CD8-positive, alpha-beta memory T cell (primary cell): ENCODE data around the gene ZNF652. TPM values are rescaled to one million over a fixed set of nuclear protein-coding genes. Genes with fewer than 3 reads are reported as not detected.

Experiments
- CTCF ChIA-PET: fragments of 350-600 bp; sonication (Branson Sonifier 250); formaldehyde crosslinking; loops from one replicate; lab custom pipeline; 2021; ENCODE audit warnings: antibody characterized with exemption; lab: Charles Lee
- POLR2A ChIA-PET: fragments of 350-600 bp; sonication (Branson Sonifier 250); formaldehyde crosslinking; loops from one replicate; lab custom pipeline; 2021; ENCODE audit warnings: antibody characterized with exemption; lab: Charles Lee
- DNase-seq, 5 donors: peaks; one replicate each; pipeline versions ENCODE4 v3.0.0 to v3.0.0-alpha.2; 2020 to 2022; ENCODE audit warnings: mixed read lengths in 1 of 5
- H3K27ac ChIP-seq: one replicate; pipeline ENCODE4 v1.7.0; 2013; ENCODE audit warnings: low read depth, mild to moderate bottlenecking, low read length, moderate library complexity
- H3K27me3 ChIP-seq: 2 replicates; pipeline ENCODE4 v1.7.0; 2013; ENCODE audit warnings: low read length, mild to moderate bottlenecking; ENCODE audit not compliant: insufficient read depth, poor library complexity, severe bottlenecking
- H3K36me3 ChIP-seq: 2 replicates; pipeline ENCODE4 v1.7.0; 2013; ENCODE audit warnings: mild to moderate bottlenecking, low read length, moderate library complexity; ENCODE audit not compliant: insufficient read depth
- H3K4me1 ChIP-seq: 2 replicates; pipeline ENCODE4 v1.7.0; 2013; ENCODE audit warnings: mild to moderate bottlenecking, low read length, moderate library complexity; ENCODE audit not compliant: insufficient read depth
- H3K4me3 ChIP-seq: 2 replicates; pipeline ENCODE4 v1.7.0; 2013; ENCODE audit warnings: mild to moderate bottlenecking, low read length
- H3K9me3 ChIP-seq: 2 replicates; pipeline ENCODE4 v1.7.0; 2013; ENCODE audit warnings: mild to moderate bottlenecking, low read length
- H3K27ac Mint-ChIP-seq, 8 donors: one replicate each; pipeline ENCODE4 v1.8.0; 2020 to 2021; ENCODE audit warnings: mixed read lengths in 8 of 8, mild to moderate bottlenecking in 6 of 8, inconsistent platforms in 3 of 8, moderate library complexity in 3 of 8
- H3K27me3 Mint-ChIP-seq, 2 donors: one replicate each; pipeline ENCODE4 v1.8.0; 2020 to 2021; ENCODE audit warnings: mixed read lengths in 2 of 2, mild to moderate bottlenecking in 1 of 2, moderate library complexity in 1 of 2
- H3K36me3 Mint-ChIP-seq, 3 donors: one replicate each; pipeline ENCODE4 v1.8.0; 2020 to 2021; ENCODE audit warnings: mixed read lengths in 3 of 3, inconsistent platforms in 1 of 3, mild to moderate bottlenecking in 1 of 3
- H3K4me1 Mint-ChIP-seq, 3 donors: one replicate each; pipeline ENCODE4 v1.8.0; 2020 to 2021; ENCODE audit warnings: mixed read lengths in 3 of 3, inconsistent platforms in 1 of 3, mild to moderate bottlenecking in 1 of 3
- H3K4me3 Mint-ChIP-seq, 7 donors: one replicate each; pipeline ENCODE4 v1.8.0; 2020 to 2021; ENCODE audit warnings: mixed read lengths in 7 of 7, mild to moderate bottlenecking in 6 of 7, moderate library complexity in 4 of 7, inconsistent platforms in 2 of 7
- H3K9me3 Mint-ChIP-seq, 5 donors: one replicate each; pipeline ENCODE4 v1.8.0; 2020 to 2022; ENCODE audit warnings: mixed read lengths in 5 of 5, mild to moderate bottlenecking in 3 of 5, moderate library complexity in 2 of 5, inconsistent platforms in 1 of 5
- polyA plus RNA-seq: library from polyadenylated mRNA; unstranded; fragments of 300-500 nt; fragmentation: Illumina TruSeq; gene quantifications from one replicate; pipeline ENCODE4 v1.2.3, GENCODE V29; 2021
- total RNA-seq, 2 experiments: library from RNA; stranded (reverse); gene quantifications; one replicate each; pipeline ENCODE4 v1.2.3, GENCODE V29; 2021

ZNF652 gene
- total and polyA plus RNA-seq, 3 experiments from 2014 or later, result 11.5 to 27.7 (median 11.9) TPM

- no peak for DNase-seq
- peak overlapping the region; percentile 60 for H3K4me3 ChIP-seq
- no peaks in the 10 kb centered on the region for H3K9me3 ChIP-seq
- H3K4me1 ChIP-seq, result peaks cover 49% of the 10 kb centered on the region
- Mint-ChIP-seq H3K27me3 (peaks cover 0 to 2% of the 10 kb centered on the region in 2 donors), H3K27ac (peak overlapping the region in 7 of 8 donors; percentile 71 to 94 (median 91)), H3K4me1 (peaks cover 58 to 67% (median 64%) of the 10 kb centered on the region in 3 donors), H3K4me3 (peak overlapping the region; percentile 64 to 95 (median 87)), H3K36me3 (peaks cover 0 to 20% (median 1%) of the 10 kb centered on the region in 3 donors), H3K9me3 (no peaks in the 10 kb centered on the region)
- POLR2A ChIA-PET, result interaction anchor here (0.6 to 1.2 kb wide), 6 partner anchors 20 to 155 kb away, joined by 4 to 10 read pairs (median 5); no protein-coding TSS in a partner anchor
- H3K27me3 ChIP-seq, result no peaks in the 10 kb centered on the region
- no peaks in the 10 kb centered on the region for H3K36me3 ChIP-seq
- CTCF ChIA-PET, result interaction anchor here (0.6 to 2.8 kb wide), 2 partner anchors 22 to 47 kb away, joined by 3 to 15 read pairs; no protein-coding TSS in a partner anchor
- H3K27ac ChIP-seq, result peak overlapping the region; percentile 56
Measured at GRCh38 chr17:49362723-49363117, 670 bp upstream of the ZNF652 start.

- H3K36me3 Mint-ChIP-seq, result peaks cover 0 to 18% (median 1%) of the 10 kb centered on the region in 3 donors
- DNase-seq, result peak; percentile 79 to 95 (median 90)
- H3K27me3 Mint-ChIP-seq, result peaks cover 0 to 2% of the 10 kb centered on the region in 2 donors
- peaks cover 61 to 73% (median 72%) of the 10 kb centered on the region in 3 donors for H3K4me1 Mint-ChIP-seq
- H3K9me3 Mint-ChIP-seq, result no peaks in the 10 kb centered on the region
- H3K9me3 ChIP-seq, result no peaks in the 10 kb centered on the region
- H3K27me3 ChIP-seq, result no peaks in the 10 kb centered on the region
- H3K27ac ChIP-seq, result peak overlapping the region; percentile 29
- POLR2A ChIA-PET, result interaction anchor here (0.8 to 2.2 kb wide), 9 partner anchors 9 to 427 kb away, joined by 3 to 18 read pairs (median 4); no protein-coding TSS in a partner anchor
- no peaks in the 10 kb centered on the region for H3K36me3 ChIP-seq
- peaks cover 62% of the 10 kb centered on the region for H3K4me1 ChIP-seq
- H3K4me3 ChIP-seq, result peak overlapping the region; percentile 70
- H3K4me3 Mint-ChIP-seq, result peak overlapping the region; percentile 92 to 99 (median 95)
- CTCF ChIA-PET, result interaction anchor here (0.6 to 2.8 kb wide), 9 partner anchors 7 to 169 kb away, joined by 3 to 15 read pairs (median 5); no protein-coding TSS in a partner anchor
- H3K27ac Mint-ChIP-seq, result peak overlapping the region; percentile 94 to 100 (median 98)
Measured at GRCh38 chr17:49361129-49361901, 735 bp downstream of the ZNF652 start.

GRCh38 chr17:49360796-49361128 is 1.3 kb downstream of the ZNF652 start:
- POLR2A ChIA-PET, result interaction anchor here (0.6 to 2.2 kb wide), 7 partner anchors 9 to 42 kb away, joined by 3 to 18 read pairs (median 4); no protein-coding TSS in a partner anchor
- peak overlapping the region; percentile 70 for H3K4me3 ChIP-seq
- peak overlapping the region; percentile 29 for H3K27ac ChIP-seq
- H3K4me1 Mint-ChIP-seq, result peaks cover 59 to 74% (median 71%) of the 10 kb centered on the region in 3 donors
- peaks cover 0 to 2% of the 10 kb centered on the region in 2 donors for H3K27me3 Mint-ChIP-seq
- H3K4me1 ChIP-seq, result peaks cover 63% of the 10 kb centered on the region
- H3K9me3 ChIP-seq, result no peaks in the 10 kb centered on the region
- H3K27me3 ChIP-seq, result no peaks in the 10 kb centered on the region
- CTCF ChIA-PET, result interaction anchor here (1.1 to 2.8 kb wide), 9 partner anchors 8 to 169 kb away, joined by 3 to 15 read pairs (median 5); no protein-coding TSS in a partner anchor
- DNase-seq, result no peak
- H3K4me3 Mint-ChIP-seq, result peak overlapping the region; percentile 92 to 99 (median 95)
- H3K36me3 Mint-ChIP-seq, result peaks cover 0 to 17% (median 1%) of the 10 kb centered on the region in 3 donors
- H3K27ac Mint-ChIP-seq, result peak overlapping the region; percentile 94 to 100 (median 98)
- no peaks in the 10 kb centered on the region for H3K9me3 Mint-ChIP-seq
- no peaks in the 10 kb centered on the region for H3K36me3 ChIP-seq

- Histone ChIP-seq H3K36me3 (no peaks in the 10 kb centered on the region), H3K27ac (peak overlapping the region; percentile 29), H3K4me1 (peaks cover 57% of the 10 kb centered on the region), H3K9me3 (no peaks in the 10 kb centered on the region), H3K27me3 (no peaks in the 10 kb centered on the region), H3K4me3 (peak overlapping the region; percentile 70)
- Mint-ChIP-seq H3K9me3 (no peaks in the 10 kb centered on the region), H3K27ac (peak overlapping the region; percentile 94 to 100 (median 98)), H3K36me3 (peaks cover 0 to 12% (median 1%) of the 10 kb centered on the region in 3 donors), H3K4me3 (peak overlapping the region; percentile 92 to 99 (median 95)), H3K4me1 (peaks cover 55 to 69% (median 68%) of the 10 kb centered on the region in 3 donors), H3K27me3 (peaks cover 0 to 2% of the 10 kb centered on the region in 2 donors)
- CTCF ChIA-PET, result interaction anchor here (0.8 to 3.9 kb wide), 9 partner anchors 9 to 196 kb away, joined by 3 to 24 read pairs (median 4); no protein-coding TSS in a partner anchor
- peak in 2 of 5 donors; percentile 23 to 33 for DNase-seq
- POLR2A ChIA-PET, result interaction anchor here (0.6 to 2.2 kb wide), 5 partner anchors 8 to 26 kb away, joined by 3 to 18 read pairs (median 4); no protein-coding TSS in a partner anchor
Measured at GRCh38 chr17:49359990-49360795, 1.9 kb downstream of the ZNF652 start.

GRCh38 chr17:49358641-49359247 is 3.3 kb downstream of the ZNF652 start:
- peak overlapping the region; percentile 39 to 98 (median 96) for H3K27ac Mint-ChIP-seq
- ChIA-PET CTCF (interaction anchor here (0.9 to 3.9 kb wide), 10 partner anchors 9 to 56 kb away, joined by 3 to 24 read pairs (median 3); partner anchors contain the start of gene PHB1), POLR2A (interaction anchor here (0.5 to 2.3 kb wide), 7 partner anchors 10 to 473 kb away, joined by 3 to 12 read pairs (median 4); no protein-coding TSS in a partner anchor)
- H3K4me1 Mint-ChIP-seq, result peaks cover 51 to 64% (median 62%) of the 10 kb centered on the region in 3 donors
- DNase-seq, result peak in 2 of 5 donors; percentile 23 to 48
- H3K27me3 Mint-ChIP-seq, result peaks cover 0 to 2% of the 10 kb centered on the region in 2 donors
- Histone ChIP-seq H3K4me3 (peak overlapping the region; percentile 42), H3K36me3 (no peaks in the 10 kb centered on the region), H3K4me1 (peaks cover 55% of the 10 kb centered on the region), H3K27ac (no peak overlapping the region), H3K27me3 (no peaks in the 10 kb centered on the region), H3K9me3 (no peaks in the 10 kb centered on the region)
- H3K4me3 Mint-ChIP-seq, result peak overlapping the region; percentile 82 to 99 (median 95)
- peaks cover 0 to 11% (median 1%) of the 10 kb centered on the region in 3 donors for H3K36me3 Mint-ChIP-seq
- no peaks in the 10 kb centered on the region for H3K9me3 Mint-ChIP-seq

GRCh38 chr17:49357516-49357915 is 4.5 kb downstream of the ZNF652 start:
- Mint-ChIP-seq H3K4me3 (peak overlapping the region; percentile 15 to 99 (median 95)), H3K4me1 (peaks cover 59 to 71% (median 69%) of the 10 kb centered on the region in 3 donors), H3K9me3 (no peaks in the 10 kb centered on the region), H3K36me3 (peaks cover 0 to 11% (median 1%) of the 10 kb centered on the region in 3 donors), H3K27me3 (peaks cover 0 to 2% of the 10 kb centered on the region in 2 donors), H3K27ac (peak overlapping the region; percentile 52 to 98 (median 96))
- ChIA-PET CTCF (interaction anchor here (0.7 to 3.9 kb wide), 6 partner anchors 11 to 41 kb away, joined by 3 to 24 read pairs (median 4); no protein-coding TSS in a partner anchor), POLR2A (interaction anchor here (2.3 kb wide), 1 partner anchor 15 kb away, joined by 12 read pairs; no protein-coding TSS in a partner anchor)
- no peaks in the 10 kb centered on the region for H3K27me3 ChIP-seq
- no peak for DNase-seq
- H3K4me1 ChIP-seq, result peaks cover 57% of the 10 kb centered on the region
- H3K4me3 ChIP-seq, result peak overlapping the region; percentile 42
- no peaks in the 10 kb centered on the region for H3K9me3 ChIP-seq
- no peaks in the 10 kb centered on the region for H3K36me3 ChIP-seq
- H3K27ac ChIP-seq, result no peak overlapping the region
